Measurements from ENCODE around the gene TP53RK.

TP53RK gene

DNA sequence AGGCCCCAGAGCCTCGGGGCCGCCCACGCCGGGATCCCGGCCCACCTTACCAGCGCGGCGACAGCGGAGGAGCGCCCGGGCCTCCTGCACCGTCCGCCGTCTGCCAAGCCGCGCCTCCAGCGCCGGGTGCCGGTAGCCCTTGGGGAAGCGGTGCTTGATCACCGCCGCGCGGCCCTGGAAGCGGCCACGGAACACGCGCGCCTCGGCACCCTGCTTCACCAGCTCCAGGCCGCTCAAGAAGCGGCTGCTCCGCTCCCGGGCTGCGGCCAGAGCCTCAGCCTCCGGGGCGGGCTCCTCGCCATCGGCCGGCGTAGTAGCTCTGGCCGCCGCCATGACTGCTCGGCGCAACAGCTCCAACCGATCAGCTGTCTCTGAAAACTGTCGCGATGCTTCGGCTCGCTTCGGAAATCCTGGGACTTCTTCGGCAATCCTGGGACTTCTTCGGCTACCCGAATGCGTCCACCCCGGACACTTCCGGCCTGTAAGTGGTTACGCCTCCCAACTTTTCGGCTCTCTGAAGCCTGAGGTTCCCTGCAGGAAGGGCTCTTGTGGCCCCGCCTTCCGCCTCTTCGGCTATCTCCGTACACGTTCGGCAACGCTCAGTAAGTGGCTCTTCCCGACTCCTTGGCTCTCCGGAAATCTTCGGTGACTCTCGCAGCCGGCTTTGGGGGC, at the start of gene TP53RK:
TSS of gene TP53RK (minus strand) at position 363 of the 672 bp plus-strand sequence. CDS start at position 333, 30 bp downstream.
- DNase-seq = peak; percentile 93

GRCh38 chr20:46735436-46735835, 46.2 kb upstream of the TP53RK start:
- no peak for DNase-seq

GRCh38 chr20:46731770-46732169, 42.5 kb upstream of the TP53RK start:
- no peak for DNase-seq

DNA sequence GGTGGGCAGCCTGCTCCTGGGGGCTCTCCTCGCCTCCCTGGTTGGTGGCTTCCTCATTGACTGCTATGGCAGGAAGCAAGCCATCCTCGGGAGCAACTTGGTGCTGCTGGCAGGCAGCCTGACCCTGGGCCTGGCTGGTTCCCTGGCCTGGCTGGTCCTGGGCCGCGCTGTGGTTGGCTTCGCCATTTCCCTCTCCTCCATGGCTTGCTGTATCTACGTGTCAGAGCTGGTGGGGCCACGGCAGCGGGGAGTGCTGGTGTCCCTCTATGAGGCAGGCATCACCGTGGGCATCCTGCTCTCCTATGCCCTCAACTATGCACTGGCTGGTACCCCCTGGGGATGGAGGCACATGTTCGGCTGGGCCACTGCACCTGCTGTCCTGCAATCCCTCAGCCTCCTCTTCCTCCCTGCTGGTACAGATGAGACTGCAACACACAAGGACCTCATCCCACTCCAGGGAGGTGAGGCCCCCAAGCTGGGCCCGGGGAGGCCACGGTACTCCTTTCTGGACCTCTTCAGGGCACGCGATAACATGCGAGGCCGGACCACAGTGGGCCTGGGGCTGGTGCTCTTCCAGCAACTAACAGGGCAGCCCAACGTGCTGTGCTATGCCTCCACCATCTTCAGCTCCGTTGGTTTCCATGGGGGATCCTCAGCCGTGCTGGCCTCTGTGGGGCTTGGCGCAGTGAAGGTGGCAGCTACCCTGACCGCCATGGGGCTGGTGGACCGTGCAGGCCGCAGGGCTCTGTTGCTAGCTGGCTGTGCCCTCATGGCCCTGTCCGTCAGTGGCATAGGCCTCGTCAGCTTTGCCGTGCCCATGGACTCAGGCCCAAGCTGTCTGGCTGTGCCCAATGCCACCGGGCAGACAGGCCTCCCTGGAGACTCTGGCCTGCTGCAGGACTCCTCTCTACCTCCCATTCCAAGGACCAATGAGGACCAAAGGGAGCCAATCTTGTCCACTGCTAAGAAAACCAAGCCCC, 36.2 kb upstream of the TP53RK start:
- DNase-seq = no peak

GRCh38 chr20:46724343-46724959, 35.2 kb upstream of the TP53RK start:
- no peak for DNase-seq

GRCh38 chr20:46723039-46723438, 33.8 kb upstream of the TP53RK start:
- no peak for DNase-seq

DNA sequence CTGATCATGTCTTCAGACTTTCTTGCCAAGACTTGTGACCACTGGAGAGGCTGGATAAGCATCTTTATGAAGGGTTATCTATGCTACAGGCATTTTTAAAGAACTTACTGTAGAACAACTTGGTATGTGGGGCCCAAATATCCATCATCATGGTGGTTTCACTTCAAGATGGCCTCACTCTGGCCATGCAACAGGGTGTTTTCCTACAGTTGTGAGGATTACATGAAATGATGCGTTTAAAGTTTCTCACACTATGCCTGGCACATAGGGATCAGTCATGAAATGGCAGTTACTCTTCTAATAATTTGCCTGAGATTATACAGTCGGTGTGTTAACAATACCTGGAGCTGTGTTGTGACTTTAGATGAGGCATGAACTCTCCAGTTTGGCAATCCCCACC, 33.2 kb upstream of the TP53RK start:
- no peak for DNase-seq

- no peak for DNase-seq
These were observed 32.2 kb upstream of the TP53RK start for GRCh38 chr20:46721476-46721875.

GRCh38 chr20:46720776-46721425, 31.7 kb upstream of the TP53RK start:
- no peak for DNase-seq

- DNase-seq = no peak
These were observed 30.8 kb upstream of the TP53RK start for GRCh38 chr20:46720019-46720418.

GRCh38 chr20:46717818-46718541, 28.7 kb upstream of the TP53RK start:
- DNase-seq = no peak

DNA sequence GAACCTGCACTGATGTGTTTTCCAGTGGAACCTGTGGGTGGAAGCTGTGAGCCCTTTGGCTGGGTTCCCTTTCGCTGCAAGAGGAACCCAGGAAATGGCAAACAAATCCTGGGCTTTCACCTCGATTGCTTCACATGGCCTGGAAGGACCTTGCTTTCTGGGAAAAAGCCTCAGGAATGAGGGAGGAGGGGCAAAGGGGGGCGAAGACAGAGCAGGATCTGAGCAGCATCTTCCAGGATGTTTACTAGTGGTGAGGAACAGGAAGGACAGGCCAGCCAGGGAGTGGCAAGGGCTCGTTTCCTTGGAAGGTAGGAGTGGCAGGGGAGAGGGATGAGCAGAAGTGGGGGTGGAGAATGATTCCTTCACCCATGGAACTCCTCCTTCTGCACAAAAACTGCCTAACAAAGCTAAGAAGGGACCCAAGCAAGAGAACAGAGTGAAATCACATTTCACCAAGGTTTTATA, 26.1 kb upstream of the TP53RK start:
- no peak for DNase-seq

GRCh38 chr20:46713957-46714834, 25.0 kb upstream of the TP53RK start:
- DNase-seq = peak; percentile 16

GRCh38 chr20:46712056-46712636, 22.9 kb upstream of the TP53RK start:
- DNase-seq = no peak

DNA sequence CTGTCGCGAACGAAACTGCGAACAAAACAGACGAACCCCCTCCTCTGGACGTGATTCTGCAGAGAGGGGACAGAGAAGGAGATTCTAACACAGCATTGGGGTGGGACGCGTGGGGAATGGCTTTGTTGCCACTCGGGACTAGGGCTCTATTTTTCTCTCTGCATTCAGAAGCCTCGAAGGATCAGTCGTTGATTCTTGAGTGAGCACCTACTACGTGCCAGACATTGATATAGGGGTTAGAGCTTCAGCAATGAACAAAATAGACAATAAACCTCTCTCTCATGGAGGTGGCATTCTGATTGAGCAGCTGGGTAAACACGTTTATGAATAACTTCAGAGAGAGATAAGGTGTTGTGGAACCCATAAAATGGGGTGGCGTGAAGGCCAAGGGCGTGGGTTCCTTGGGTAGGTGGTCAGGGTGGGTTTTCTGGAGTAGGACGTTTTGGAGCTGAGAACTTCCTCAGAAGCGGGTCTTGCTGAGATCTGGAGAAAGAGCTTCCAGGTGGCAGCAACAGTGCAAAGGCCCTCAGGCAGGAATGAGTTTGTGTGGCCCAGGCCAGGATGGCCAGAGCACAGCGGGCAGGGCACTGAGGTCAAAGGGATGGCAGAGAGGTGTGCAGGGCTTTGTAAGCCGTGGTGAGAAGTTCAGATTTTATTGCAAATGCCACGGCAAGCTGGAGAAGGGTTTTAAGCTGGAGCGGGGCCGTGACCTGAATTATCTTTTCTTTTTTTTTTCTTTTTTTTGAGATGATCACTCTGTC, 21.1 kb upstream of the TP53RK start:
- no peak for DNase-seq

- no peak for DNase-seq
These were observed 20.4 kb upstream of the TP53RK start, which contains the start of gene SLC2A10 for GRCh38 chr20:46709459-46710152. SLC2A10 (plus strand) TSS chr20:46709649; CDS start chr20:46709737, 88 bp downstream.

- no peak for DNase-seq
These were observed 19.8 kb upstream of the TP53RK start for GRCh38 chr20:46709055-46709458.

- DNase-seq = peak; percentile 38
These were observed 19.1 kb upstream of the TP53RK start for GRCh38 chr20:46708172-46708860.

DNA sequence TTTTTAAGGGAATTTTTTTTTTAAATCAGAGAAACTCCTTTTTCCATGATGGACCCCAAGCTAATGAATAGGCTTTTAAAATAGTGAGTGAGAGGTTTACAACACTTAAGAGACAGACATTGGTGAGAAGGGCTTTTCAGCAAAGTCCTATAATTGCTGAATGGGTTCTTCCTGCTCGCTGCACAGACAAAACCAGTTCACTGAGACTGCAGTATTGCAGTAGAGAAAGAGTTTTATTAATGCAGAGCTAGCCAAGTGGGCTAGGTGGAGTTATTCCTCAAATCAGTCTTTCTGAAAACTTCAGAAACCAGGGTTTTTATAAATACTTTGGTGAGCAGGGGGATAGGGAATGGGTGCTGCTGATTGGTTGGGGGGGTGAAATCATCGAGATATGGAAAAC, 17.0 kb upstream of the TP53RK start:
- no peak for DNase-seq
